OCI-LY7 (cell line): ENCODE measurements around the gene TMEM200A.

Experiments
- EZH2phosphoT487 ChIP-seq: fragments of 200-600 bp; sonication (generic); IDR thresholded peaks from 2 replicates; pipeline ENCODE4 v1.6.1; 2018; ENCODE audit warnings: low read depth, borderline replicate concordance, mild to moderate bottlenecking, mixed run types, antibody characterized with exemption, low read length, moderate library complexity, mixed read lengths
- TF ChIP-seq, protein P1 (sequence below): fragments of 200-600 bp; sonication (generic); conservative IDR thresholded peaks from 2 replicates; pipeline ENCODE4 v1.5.1; 2014; ENCODE audit warnings: mild to moderate bottlenecking, antibody characterized with exemption, low read length, moderate library complexity, mixed read lengths

DNA sequence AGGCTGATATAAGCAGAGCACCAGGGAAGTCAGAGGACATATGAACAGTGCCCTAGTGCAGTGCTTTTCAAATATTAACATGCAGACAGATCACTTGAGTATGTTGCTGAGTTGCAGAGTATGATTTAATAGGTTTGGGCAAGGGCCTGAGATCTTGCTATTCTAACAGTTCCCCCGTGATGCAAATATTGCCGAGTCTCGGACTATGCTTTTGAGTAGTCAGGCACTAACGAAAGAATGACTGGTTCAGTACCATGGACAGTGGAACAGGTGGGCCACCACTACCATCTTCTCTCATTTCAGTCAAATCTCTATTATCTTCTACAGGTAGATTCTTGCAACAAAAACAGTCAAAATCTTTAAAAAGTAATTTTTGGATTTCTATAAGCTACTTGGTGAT, 3.7 kb upstream of the TMEM200A start:
- TF ChIP-seq, protein P1, sequence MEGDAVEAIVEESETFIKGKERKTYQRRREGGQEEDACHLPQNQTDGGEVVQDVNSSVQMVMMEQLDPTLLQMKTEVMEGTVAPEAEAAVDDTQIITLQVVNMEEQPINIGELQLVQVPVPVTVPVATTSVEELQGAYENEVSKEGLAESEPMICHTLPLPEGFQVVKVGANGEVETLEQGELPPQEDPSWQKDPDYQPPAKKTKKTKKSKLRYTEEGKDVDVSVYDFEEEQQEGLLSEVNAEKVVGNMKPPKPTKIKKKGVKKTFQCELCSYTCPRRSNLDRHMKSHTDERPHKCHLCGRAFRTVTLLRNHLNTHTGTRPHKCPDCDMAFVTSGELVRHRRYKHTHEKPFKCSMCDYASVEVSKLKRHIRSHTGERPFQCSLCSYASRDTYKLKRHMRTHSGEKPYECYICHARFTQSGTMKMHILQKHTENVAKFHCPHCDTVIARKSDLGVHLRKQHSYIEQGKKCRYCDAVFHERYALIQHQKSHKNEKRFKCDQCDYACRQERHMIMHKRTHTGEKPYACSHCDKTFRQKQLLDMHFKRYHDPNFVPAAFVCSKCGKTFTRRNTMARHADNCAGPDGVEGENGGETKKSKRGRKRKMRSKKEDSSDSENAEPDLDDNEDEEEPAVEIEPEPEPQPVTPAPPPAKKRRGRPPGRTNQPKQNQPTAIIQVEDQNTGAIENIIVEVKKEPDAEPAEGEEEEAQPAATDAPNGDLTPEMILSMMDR: no peak
- no peak for TF ChIP-seq EZH2phosphoT487
